Measurements from ENCODE around the gene GIMD1.
"Not testable (repeated sequence)": the region's sequence is repeated elsewhere in the genome, so short reads cannot be mapped to it uniquely, and the experiment has no call there.

DNA sequence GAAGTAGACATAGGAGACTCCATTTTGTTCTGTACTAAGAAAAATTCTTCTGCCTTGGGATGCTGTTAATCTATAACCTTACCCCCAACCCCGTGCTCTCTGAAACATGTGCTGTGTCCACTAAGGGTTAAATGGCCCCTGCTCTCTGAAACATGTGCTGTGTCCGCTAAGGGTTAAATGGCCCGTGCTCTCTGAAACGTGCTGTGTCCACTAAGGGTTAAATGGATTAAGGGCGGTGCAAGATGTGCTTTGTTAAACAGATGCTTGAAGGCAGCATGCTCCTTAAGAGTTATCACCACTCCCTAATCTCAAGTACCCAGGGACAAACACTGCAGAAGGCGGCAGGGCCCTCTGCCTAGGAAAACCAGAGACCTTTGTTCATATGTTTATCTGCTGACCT is 46.8 kb downstream of the GIMD1 start:
- TF ChIP-seq EZH2phosphoT487 (IDR thresholded peaks at IDR 0.05; ENCODE audit: borderline replicate concordance, low read length) = not testable (repeated sequence)
- TF ChIP-seq, protein P1, sequence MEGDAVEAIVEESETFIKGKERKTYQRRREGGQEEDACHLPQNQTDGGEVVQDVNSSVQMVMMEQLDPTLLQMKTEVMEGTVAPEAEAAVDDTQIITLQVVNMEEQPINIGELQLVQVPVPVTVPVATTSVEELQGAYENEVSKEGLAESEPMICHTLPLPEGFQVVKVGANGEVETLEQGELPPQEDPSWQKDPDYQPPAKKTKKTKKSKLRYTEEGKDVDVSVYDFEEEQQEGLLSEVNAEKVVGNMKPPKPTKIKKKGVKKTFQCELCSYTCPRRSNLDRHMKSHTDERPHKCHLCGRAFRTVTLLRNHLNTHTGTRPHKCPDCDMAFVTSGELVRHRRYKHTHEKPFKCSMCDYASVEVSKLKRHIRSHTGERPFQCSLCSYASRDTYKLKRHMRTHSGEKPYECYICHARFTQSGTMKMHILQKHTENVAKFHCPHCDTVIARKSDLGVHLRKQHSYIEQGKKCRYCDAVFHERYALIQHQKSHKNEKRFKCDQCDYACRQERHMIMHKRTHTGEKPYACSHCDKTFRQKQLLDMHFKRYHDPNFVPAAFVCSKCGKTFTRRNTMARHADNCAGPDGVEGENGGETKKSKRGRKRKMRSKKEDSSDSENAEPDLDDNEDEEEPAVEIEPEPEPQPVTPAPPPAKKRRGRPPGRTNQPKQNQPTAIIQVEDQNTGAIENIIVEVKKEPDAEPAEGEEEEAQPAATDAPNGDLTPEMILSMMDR (IDR thresholded peaks at IDR 0.05; ENCODE audit: low read depth, low read length, poor library complexity, severe bottlenecking) = not testable (repeated sequence)
